GM12878 (cell line): ENCODE measurements around the gene MEGF11.

Experiments
- EP300 ChIP-seq, 2 experiments: fragments of 150-350 bp in 1 of 2; IDR thresholded peaks; 2 replicates each; pipeline ENCODE4 v1.6.1; 2011 to 2012; ENCODE audit warnings: low read depth in 2 of 2, low read length in 2 of 2, borderline replicate concordance in 1 of 2, improper control_type of control experiment in 1 of 2, inconsistent platforms in 1 of 2; ENCODE audit not compliant: control insufficient read depth in 1 of 2
- EZH2 ChIP-seq: IDR thresholded peaks from 2 replicates; pipeline ENCODE4 v1.6.1; 2012; ENCODE audit warnings: low read depth, mild to moderate bottlenecking, control low read depth, inconsistent platforms, low read length, borderline replicate concordance; ENCODE audit not compliant: control insufficient read depth
- HDAC2 ChIP-seq: fragments of 200-600 bp; sonication (generic); IDR thresholded peaks from 2 replicates; pipeline ENCODE4 v1.6.1; 2017
- POLR2A ChIP-seq: IDR thresholded peaks from 2 replicates; pipeline ENCODE4 v1.6.1; 2011; ENCODE audit warnings: low read depth, mild to moderate bottlenecking, low read length
- POLR2AphosphoS2 ChIP-seq: IDR thresholded peaks from 2 replicates; pipeline ENCODE4 v1.6.1; 2011; ENCODE audit warnings: low read depth, mild to moderate bottlenecking, low read length, improper control_type of control experiment, moderate library complexity
- SMAD1 ChIP-seq: fragments of 450-650 bp; IDR thresholded peaks from 2 replicates; pipeline ENCODE4 v1.6.1; 2018; ENCODE audit warnings: mild to moderate bottlenecking, low read depth; ENCODE audit not compliant: partially characterized antibody
- TF ChIP-seq, protein P1 (sequence below), 3 experiments: IDR thresholded peaks in 2 of 3; conservative IDR thresholded peaks in 1 of 3; 2 replicates each; pipeline ENCODE4 v1.5.1; 2011; ENCODE audit warnings: low read depth in 3 of 3, low read length in 3 of 3, mild to moderate bottlenecking in 3 of 3, control low read depth in 2 of 3, moderate library complexity in 2 of 3, inconsistent platforms in 1 of 3, mixed read lengths in 1 of 3; ENCODE audit not compliant: control insufficient read depth in 2 of 3, insufficient read depth in 1 of 3; ENCODE audit errors: extremely low read depth in 1 of 3
- TF ChIP-seq, protein P2 (sequence below): IDR thresholded peaks from 2 replicates; pipeline ENCODE4 v1.6.1; 2012; ENCODE audit warnings: mild to moderate bottlenecking, low read depth, low read length

DNA sequence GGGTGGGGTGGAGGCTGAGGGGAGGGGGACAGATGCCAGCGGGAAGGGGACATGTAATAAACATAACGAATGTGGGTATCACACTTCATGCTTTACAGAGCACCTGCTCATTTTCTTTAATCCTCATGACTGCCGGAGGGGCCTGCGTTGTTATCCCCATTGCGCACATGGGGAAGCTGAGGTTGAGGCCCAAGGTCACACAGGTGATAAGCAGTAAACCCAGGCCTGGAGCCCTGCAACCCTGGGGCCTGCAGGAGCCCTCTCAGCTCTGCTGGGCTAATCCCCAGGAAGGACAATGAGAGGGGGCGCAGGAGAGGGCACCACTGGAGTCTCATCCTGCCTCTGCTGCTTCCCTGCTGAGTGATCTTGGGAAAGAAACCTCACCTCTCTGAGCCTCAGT, 64.3 kb downstream of the MEGF11 start:
- no peak for TF ChIP-seq HDAC2
- TF ChIP-seq, protein P1, sequence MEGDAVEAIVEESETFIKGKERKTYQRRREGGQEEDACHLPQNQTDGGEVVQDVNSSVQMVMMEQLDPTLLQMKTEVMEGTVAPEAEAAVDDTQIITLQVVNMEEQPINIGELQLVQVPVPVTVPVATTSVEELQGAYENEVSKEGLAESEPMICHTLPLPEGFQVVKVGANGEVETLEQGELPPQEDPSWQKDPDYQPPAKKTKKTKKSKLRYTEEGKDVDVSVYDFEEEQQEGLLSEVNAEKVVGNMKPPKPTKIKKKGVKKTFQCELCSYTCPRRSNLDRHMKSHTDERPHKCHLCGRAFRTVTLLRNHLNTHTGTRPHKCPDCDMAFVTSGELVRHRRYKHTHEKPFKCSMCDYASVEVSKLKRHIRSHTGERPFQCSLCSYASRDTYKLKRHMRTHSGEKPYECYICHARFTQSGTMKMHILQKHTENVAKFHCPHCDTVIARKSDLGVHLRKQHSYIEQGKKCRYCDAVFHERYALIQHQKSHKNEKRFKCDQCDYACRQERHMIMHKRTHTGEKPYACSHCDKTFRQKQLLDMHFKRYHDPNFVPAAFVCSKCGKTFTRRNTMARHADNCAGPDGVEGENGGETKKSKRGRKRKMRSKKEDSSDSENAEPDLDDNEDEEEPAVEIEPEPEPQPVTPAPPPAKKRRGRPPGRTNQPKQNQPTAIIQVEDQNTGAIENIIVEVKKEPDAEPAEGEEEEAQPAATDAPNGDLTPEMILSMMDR (IDR thresholded peaks at IDR 0.05 in 2 of 3, conservative IDR thresholded peaks at IDR 0.05 in 1 of 3; ENCODE audit: control insufficient read depth in 2 of 3, extremely low read depth in 1 of 3, insufficient read depth in 1 of 3, low read depth in 3 of 3, low read length in 3 of 3): no peak
- no peak for TF ChIP-seq POLR2A
- TF ChIP-seq POLR2AphosphoS2: no peak
- no peak for TF ChIP-seq EZH2
- TF ChIP-seq SMAD1: no peak
- TF ChIP-seq, protein P2, sequence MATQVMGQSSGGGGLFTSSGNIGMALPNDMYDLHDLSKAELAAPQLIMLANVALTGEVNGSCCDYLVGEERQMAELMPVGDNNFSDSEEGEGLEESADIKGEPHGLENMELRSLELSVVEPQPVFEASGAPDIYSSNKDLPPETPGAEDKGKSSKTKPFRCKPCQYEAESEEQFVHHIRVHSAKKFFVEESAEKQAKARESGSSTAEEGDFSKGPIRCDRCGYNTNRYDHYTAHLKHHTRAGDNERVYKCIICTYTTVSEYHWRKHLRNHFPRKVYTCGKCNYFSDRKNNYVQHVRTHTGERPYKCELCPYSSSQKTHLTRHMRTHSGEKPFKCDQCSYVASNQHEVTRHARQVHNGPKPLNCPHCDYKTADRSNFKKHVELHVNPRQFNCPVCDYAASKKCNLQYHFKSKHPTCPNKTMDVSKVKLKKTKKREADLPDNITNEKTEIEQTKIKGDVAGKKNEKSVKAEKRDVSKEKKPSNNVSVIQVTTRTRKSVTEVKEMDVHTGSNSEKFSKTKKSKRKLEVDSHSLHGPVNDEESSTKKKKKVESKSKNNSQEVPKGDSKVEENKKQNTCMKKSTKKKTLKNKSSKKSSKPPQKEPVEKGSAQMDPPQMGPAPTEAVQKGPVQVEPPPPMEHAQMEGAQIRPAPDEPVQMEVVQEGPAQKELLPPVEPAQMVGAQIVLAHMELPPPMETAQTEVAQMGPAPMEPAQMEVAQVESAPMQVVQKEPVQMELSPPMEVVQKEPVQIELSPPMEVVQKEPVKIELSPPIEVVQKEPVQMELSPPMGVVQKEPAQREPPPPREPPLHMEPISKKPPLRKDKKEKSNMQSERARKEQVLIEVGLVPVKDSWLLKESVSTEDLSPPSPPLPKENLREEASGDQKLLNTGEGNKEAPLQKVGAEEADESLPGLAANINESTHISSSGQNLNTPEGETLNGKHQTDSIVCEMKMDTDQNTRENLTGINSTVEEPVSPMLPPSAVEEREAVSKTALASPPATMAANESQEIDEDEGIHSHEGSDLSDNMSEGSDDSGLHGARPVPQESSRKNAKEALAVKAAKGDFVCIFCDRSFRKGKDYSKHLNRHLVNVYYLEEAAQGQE: no peak
- TF ChIP-seq EP300 (IDR thresholded peaks at IDR 0.05; ENCODE audit: borderline replicate concordance in 1 of 2, control insufficient read depth in 1 of 2, low read depth in 2 of 2, low read length in 2 of 2): no peak
